Endothelial cell (in vitro differentiated cells): Measurements from ENCODE around the gene ARRB1. TPM values are rescaled to one million over a fixed set of nuclear protein-coding genes. Genes with fewer than 3 reads are reported as not detected.

Experiments
- DNase-seq: peaks from one replicate; pipeline ENCODE4 v3.0.0; 2021; ENCODE audit warnings: low spot score
- H3K27ac Mint-ChIP-seq: one replicate; pipeline ENCODE4 v1.8.0; 2021; ENCODE audit warnings: mixed read lengths, inconsistent platforms; ENCODE audit not compliant: unreplicated experiment
- H3K27me3 Mint-ChIP-seq: one replicate; pipeline ENCODE4 v1.8.0; 2021; ENCODE audit warnings: mild to moderate bottlenecking, moderate library complexity, mixed read lengths, inconsistent platforms; ENCODE audit not compliant: unreplicated experiment
- H3K36me3 Mint-ChIP-seq: one replicate; pipeline ENCODE4 v1.8.0; 2021; ENCODE audit warnings: mild to moderate bottlenecking, low read depth, mixed read lengths, inconsistent platforms; ENCODE audit not compliant: unreplicated experiment
- H3K4me1 Mint-ChIP-seq: one replicate; pipeline ENCODE4 v1.8.0; 2021; ENCODE audit warnings: mild to moderate bottlenecking, mixed read lengths, inconsistent platforms; ENCODE audit not compliant: unreplicated experiment
- H3K4me3 Mint-ChIP-seq: one replicate; pipeline ENCODE4 v1.8.0; 2021; ENCODE audit warnings: mild to moderate bottlenecking, mixed read lengths, inconsistent platforms; ENCODE audit not compliant: unreplicated experiment
- H3K9me3 Mint-ChIP-seq: one replicate; pipeline ENCODE4 v1.8.0; 2021; ENCODE audit warnings: mixed read lengths, inconsistent platforms; ENCODE audit not compliant: unreplicated experiment
- total RNA-seq: library from RNA; stranded (reverse); fragmentation: NEBNext Ultra II Directional; extraction: Animal tissue kit (Norgen Biotek cat#: 25700); gene quantifications from one replicate; pipeline ENCODE4 v1.2.1, GENCODE V29; 2021; ENCODE audit not compliant: unreplicated experiment
- TF ChIP-seq, protein P1 (sequence below): fragments of 200-600 bp; sonication (generic); IDR thresholded peaks from one replicate; pipeline ENCODE4 v1.5.0; 2021; ENCODE audit warnings: antibody characterized with exemption; ENCODE audit not compliant: unreplicated experiment

The ARRB1 gene
- total RNA-seq, 1 donor from 2014 or later, result 197 TPM

DNA sequence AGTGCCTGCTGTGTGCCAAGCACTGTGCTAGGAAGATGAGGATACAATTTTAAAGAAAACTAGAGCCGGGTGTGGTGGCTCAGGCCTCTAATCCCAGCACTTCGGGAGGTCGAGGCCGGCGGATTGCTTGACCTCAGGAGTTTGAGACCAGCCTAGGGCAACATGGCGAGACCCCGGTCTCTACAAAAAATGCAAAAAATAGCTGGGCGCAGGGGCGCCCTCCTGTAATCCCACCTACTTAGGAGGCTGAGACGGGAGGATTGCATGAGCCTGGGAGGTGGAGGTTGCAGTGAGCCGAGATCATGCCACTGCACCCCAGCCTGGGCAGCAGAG lies 102.6 kb downstream of the ARRB1 start:
- Mint-ChIP-seq H3K4me3 (no peak overlapping the region), H3K36me3 (no peaks in the 10 kb centered on the region)
- TF ChIP-seq, protein P1, sequence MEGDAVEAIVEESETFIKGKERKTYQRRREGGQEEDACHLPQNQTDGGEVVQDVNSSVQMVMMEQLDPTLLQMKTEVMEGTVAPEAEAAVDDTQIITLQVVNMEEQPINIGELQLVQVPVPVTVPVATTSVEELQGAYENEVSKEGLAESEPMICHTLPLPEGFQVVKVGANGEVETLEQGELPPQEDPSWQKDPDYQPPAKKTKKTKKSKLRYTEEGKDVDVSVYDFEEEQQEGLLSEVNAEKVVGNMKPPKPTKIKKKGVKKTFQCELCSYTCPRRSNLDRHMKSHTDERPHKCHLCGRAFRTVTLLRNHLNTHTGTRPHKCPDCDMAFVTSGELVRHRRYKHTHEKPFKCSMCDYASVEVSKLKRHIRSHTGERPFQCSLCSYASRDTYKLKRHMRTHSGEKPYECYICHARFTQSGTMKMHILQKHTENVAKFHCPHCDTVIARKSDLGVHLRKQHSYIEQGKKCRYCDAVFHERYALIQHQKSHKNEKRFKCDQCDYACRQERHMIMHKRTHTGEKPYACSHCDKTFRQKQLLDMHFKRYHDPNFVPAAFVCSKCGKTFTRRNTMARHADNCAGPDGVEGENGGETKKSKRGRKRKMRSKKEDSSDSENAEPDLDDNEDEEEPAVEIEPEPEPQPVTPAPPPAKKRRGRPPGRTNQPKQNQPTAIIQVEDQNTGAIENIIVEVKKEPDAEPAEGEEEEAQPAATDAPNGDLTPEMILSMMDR, result no peak

DNA sequence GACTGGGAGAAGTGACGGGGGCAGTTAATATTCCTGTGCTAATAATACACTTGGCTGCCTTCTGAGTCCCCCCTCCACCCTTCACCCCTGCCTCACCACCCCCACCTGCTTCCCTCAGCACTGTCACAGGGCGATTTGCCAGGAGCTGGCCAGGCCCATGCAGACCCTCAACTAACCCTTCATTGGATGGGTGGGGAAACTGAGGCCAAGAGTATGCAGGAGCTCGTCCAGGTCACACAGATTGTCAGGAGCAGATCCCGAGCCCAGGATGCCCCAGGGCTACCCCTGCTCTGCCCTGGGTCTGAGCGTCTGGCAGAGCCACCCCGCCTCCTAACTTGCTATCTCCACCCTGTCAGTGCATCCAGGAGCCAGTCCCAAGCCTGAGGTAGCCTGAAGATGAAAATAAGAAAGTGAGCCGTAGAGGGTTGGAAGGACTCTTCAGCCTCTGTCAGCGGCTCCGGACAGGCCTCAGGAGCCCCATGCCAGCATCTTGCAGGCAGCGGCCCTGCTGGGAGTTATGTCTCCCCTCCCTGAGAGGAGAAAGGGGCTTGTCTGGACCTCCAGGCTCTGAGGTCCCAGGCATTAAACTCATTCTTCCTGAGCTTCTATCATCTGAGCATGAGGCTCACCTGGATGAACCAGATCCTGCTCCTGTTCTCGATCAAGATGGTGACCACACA lies 104.7 kb downstream of the ARRB1 start:
- no peak for DNase-seq
- TF ChIP-seq, protein P1, result no peak
- Mint-ChIP-seq H3K9me3 (no peaks in the 10 kb centered on the region), H3K27ac (no peak overlapping the region), H3K27me3 (peaks cover 15% of the 10 kb centered on the region), H3K36me3 (peaks cover 4% of the 10 kb centered on the region), H3K4me3 (no peak overlapping the region), H3K4me1 (peaks cover 17% of the 10 kb centered on the region)

More for the DNA sequence above, 102.6 kb downstream of the ARRB1 start:
- Mint-ChIP-seq H3K27ac (no peak overlapping the region), H3K4me1 (peaks cover 3% of the 10 kb centered on the region), H3K9me3 (no peaks in the 10 kb centered on the region), H3K27me3 (peaks cover 4% of the 10 kb centered on the region)
- no peak for DNase-seq

DNA sequence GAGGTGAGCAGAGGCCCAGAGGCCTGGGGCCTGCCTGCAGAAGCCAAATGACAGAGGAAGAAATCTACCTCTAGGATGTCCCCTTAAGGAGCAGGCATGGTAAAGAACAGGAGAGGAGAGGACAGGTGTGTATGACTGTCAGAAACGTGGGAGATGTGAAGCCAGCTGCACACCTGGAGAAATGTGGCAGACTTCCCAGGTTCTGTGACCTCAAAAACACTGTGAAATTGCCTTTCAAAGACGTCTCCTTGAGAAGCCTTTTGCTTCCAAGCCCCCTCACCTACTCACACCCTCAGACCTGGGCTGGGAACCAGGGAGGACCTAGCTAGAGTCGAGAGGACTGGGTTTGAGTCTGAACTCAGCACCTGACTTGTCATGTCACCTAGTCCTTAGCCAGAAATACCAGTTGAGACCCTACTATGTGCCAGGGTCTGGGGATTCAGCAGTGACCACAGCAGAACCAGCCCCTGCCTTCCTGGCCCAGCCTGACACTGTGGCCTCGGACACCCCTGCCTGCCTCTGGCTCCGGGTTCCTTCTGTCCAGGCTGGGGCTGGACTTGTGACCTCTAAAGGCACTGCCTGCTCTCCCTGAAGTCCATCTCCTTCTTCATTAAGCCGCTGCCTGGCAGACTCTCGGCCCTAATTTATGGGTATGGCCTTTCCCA lies 105.3 kb downstream of the ARRB1 start:
- Mint-ChIP-seq H3K27ac (no peak overlapping the region), H3K4me1 (peaks cover 17% of the 10 kb centered on the region), H3K9me3 (no peaks in the 10 kb centered on the region), H3K36me3 (peaks cover 4% of the 10 kb centered on the region), H3K4me3 (no peak overlapping the region), H3K27me3 (peaks cover 15% of the 10 kb centered on the region)
- DNase-seq, result no peak
- TF ChIP-seq, protein P1, result no peak

DNA sequence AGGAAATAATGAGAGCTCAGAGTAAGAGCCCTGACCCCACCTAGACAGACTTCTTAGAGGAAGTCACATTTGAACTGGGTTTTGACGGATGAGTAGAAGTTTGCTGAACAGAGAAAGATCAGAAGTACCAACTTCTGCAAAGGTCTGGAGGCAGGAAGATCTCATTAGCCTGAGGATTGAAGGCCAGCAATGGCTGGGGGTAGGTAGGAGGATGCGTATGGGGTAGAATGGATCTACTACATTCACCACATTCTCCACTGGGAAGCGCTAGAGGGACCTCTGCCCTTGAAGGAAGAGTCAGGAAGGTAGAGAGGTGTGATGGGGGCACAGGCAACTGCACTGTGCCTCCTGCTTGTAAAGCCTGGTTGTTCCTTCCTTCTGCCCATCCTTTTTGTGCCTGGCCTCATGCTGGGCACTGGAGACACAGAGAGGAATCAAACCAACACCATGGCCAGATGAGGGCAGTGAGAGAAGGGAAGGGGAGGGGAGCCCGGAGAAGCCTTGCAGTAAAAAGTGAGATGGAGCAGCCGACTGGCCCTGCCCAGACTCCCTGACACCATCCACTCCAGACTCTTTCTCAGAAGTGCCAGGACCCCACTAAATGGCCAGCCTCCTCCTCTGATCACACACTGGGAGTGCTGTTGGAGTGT lies 106.0 kb downstream of the ARRB1 start:
- Mint-ChIP-seq H3K9me3 (no peaks in the 10 kb centered on the region), H3K4me3 (peak overlapping the region; percentile 59), H3K4me1 (peaks cover 17% of the 10 kb centered on the region), H3K36me3 (peaks cover 4% of the 10 kb centered on the region), H3K27ac (no peak overlapping the region), H3K27me3 (peaks cover 15% of the 10 kb centered on the region)
- TF ChIP-seq, protein P1, result no peak
- DNase-seq, result no peak
